ENCODE results near the gene CPS1. TPM values are rescaled to one million over a fixed set of nuclear protein-coding genes. Genes with fewer than 3 reads are reported as not detected.

Gene CPS1
- total RNA-seq, 1 experiment from 2014 or later: 14.2 TPM

- no peak overlapping the region for H2BK20ac ChIP-seq (ENCODE audit: low read depth, low read length, poor library complexity, severe bottlenecking)
- no peak overlapping the region for H3K4me2 ChIP-seq (ENCODE audit: insufficient read depth, insufficient read length, low read length)
- H3K27ac ChIP-seq (ENCODE audit: insufficient read length, low read depth, low read length): no peak overlapping the region
- no peak overlapping the region for H4K5ac ChIP-seq (ENCODE audit: insufficient read length, low read depth, low read length)
- Mint-ChIP-seq H3K27ac (no peak overlapping the region), H3K27me3 (ENCODE audit: low read depth) (no peaks in the 10 kb centered on the region; the same call in 1 of the 2 replicates), H3K4me3 (no peak overlapping the region), H3K36me3 (ENCODE audit: insufficient read depth in 1 of 3, low read depth in 3 of 3) (peaks cover 0 to 7% (median 0%) of the 10 kb centered on the region in 3 experiments; a peak in 1 of 7 replicates), H3K4me1 (peaks cover 21 to 22% of the 10 kb centered on the region in 2 experiments), H3K9me3 (no peaks in the 10 kb centered on the region)
- no peak overlapping the region for H4K8ac ChIP-seq (replicated peaks; ENCODE audit: insufficient read length, low read depth, low read length)
- H3K23me2 ChIP-seq (ENCODE audit: insufficient read length, low read depth, low read length, poor library complexity, severe bottlenecking): no peaks in the 10 kb centered on the region
- H3K56ac ChIP-seq (ENCODE audit: insufficient read length, low read depth, low read length): no peak overlapping the region
- H2AK5ac ChIP-seq (ENCODE audit: insufficient read length, low read length): no peak overlapping the region
- no peaks in the 10 kb centered on the region for H4K20me1 ChIP-seq (ENCODE audit: control insufficient read depth, insufficient read depth, insufficient read length)
- no peak overlapping the region for H2BK12ac ChIP-seq (ENCODE audit: insufficient read length, low read depth, low read length)
- no peak overlapping the region for H3K23ac ChIP-seq (ENCODE audit: insufficient read length, low read depth, low read length)
- no peak overlapping the region for H3T11ph ChIP-seq (ENCODE audit: low read length)
- no peak overlapping the region for H2AFZ ChIP-seq (ENCODE audit: low read length)
- no peak overlapping the region for H2BK5ac ChIP-seq (ENCODE audit: insufficient read length, low read length)
- DNase-seq: no peak
- no peak overlapping the region for H2BK120ac ChIP-seq (ENCODE audit: low read depth, low read length, poor library complexity, severe bottlenecking)
- H3K9me3 ChIP-seq (ENCODE audit: control insufficient read depth, low read depth, low read length): no peaks in the 10 kb centered on the region
- H3K14ac ChIP-seq (ENCODE audit: insufficient read depth, low read length): no peak overlapping the region
- H3K9ac ChIP-seq (ENCODE audit: extremely low read depth, insufficient read length, low read length): no peak overlapping the region
- TF ChIP-seq CTCF (conservative IDR thresholded peaks at IDR 0.05): no peak
- H3K4me1 ChIP-seq (ENCODE audit: insufficient read depth, low read length): no peaks in the 10 kb centered on the region; the same call in 1 of the 2 replicates
- no peak overlapping the region for H4K91ac ChIP-seq (ENCODE audit: insufficient read length, low read depth, low read length)
- WGBS (ENCODE audit: extremely low coverage, insufficient read length, low lambda C conversion rate): no CpG with 5 or more reads among the region's 4 CpGs
- no peaks in the 10 kb centered on the region for H3K79me1 ChIP-seq (ENCODE audit: insufficient read depth, low read depth, low read length, poor library complexity, severe bottlenecking)
- no peak overlapping the region for H3K4ac ChIP-seq (ENCODE audit: low read depth, low read length)
- no peak overlapping the region for H3K18ac ChIP-seq (ENCODE audit: insufficient read length, low read depth, low read length)
- no peak overlapping the region for H2BK15ac ChIP-seq (ENCODE audit: low read depth, low read length)
- no peaks in the 10 kb centered on the region for H3K79me2 ChIP-seq (ENCODE audit: insufficient read depth, low read length)
- no peaks in the 10 kb centered on the region for H3K27me3 ChIP-seq (ENCODE audit: insufficient read depth, low read length)
Observed at GRCh38 chr2:210633699-210634098, 77.3 kb downstream of the CPS1 start.

All from H9 (cell line).